Erythroblast (primary cell): Measurements from ENCODE around the gene ADAMTS9.

Source experiments
- GATA1 ChIP-seq: IDR thresholded peaks from 2 replicates; pipeline ENCODE4 v1.6.1; 2011; ENCODE audit warnings: low read depth, mild to moderate bottlenecking, control low read depth, low read length, moderate library complexity
- POLR2A ChIP-seq: IDR thresholded peaks from 2 replicates; pipeline ENCODE4 v1.6.1; 2011; ENCODE audit warnings: mild to moderate bottlenecking, low read length

GRCh38 chr3:64730681-64731080, 42.9 kb upstream of the ADAMTS9 start:
- TF ChIP-seq POLR2A = no peak
- TF ChIP-seq GATA1 = no peak
